CD4-positive, alpha-beta T cell (primary cell): Measurements from ENCODE around the gene MED31. TPM values are rescaled to one million over a fixed set of nuclear protein-coding genes. Genes with fewer than 3 reads are reported as not detected.
"Not testable (repeated sequence)": the region's sequence is repeated elsewhere in the genome, so short reads cannot be mapped to it uniquely, and the experiment has no call there.

ENCODE experiments used
- ATAC-seq: fragments of 200-7000 bp; cut with Tn5 transposase; one replicate; pipeline ENCODE4 v1.10.0; 2022; ENCODE audit warnings: mild to moderate bottlenecking; ENCODE audit not compliant: poor library complexity
- CTCF ChIA-PET: fragments of 350-600 bp; sonication (Branson Sonifier 250); formaldehyde crosslinking; loops from one replicate; lab custom pipeline; 2021; ENCODE audit warnings: antibody characterized with exemption, inconsistent platforms; lab: Charles Lee
- POLR2A ChIA-PET: fragments of 350-600 bp; sonication (Branson Sonifier 250); formaldehyde crosslinking; loops from one replicate; lab custom pipeline; 2021; ENCODE audit warnings: antibody characterized with exemption, inconsistent platforms; lab: Charles Lee
- DNase-seq, 14 experiments: peaks; one replicate each; pipeline ENCODE4 v3.0.0-alpha.2; 2013 to 2020; ENCODE audit warnings: mixed read lengths in 2 of 14
- H3K27ac ChIP-seq, 2 donors: one replicate each; pipeline versions ENCODE4 v1.5.1 to v1.7.0; 2013; ENCODE audit warnings: low read length in 2 of 2, low read depth in 1 of 2, mild to moderate bottlenecking in 1 of 2
- H3K27me3 ChIP-seq, 2 experiments: 1 replicate in 1 of 2; 2 replicates in 1 of 2; pipeline versions ENCODE4 v1.6.1 to v1.7.0; 2013; ENCODE audit warnings: low read length in 2 of 2, control low read depth in 1 of 2, mild to moderate bottlenecking in 1 of 2, moderate library complexity in 1 of 2; ENCODE audit not compliant: insufficient read depth in 2 of 2, control insufficient read depth in 1 of 2
- H3K36me3 ChIP-seq: one replicate; pipeline ENCODE4 v1.6.1; 2013; ENCODE audit warnings: low read length, control low read depth; ENCODE audit not compliant: insufficient read depth
- H3K4me1 ChIP-seq: one replicate; pipeline ENCODE4 v1.6.1; 2013; ENCODE audit warnings: low read length, control low read depth; ENCODE audit not compliant: insufficient read depth
- H3K4me3 ChIP-seq: one replicate; pipeline ENCODE4 v1.5.1; 2013; ENCODE audit warnings: mild to moderate bottlenecking, low read length, moderate library complexity
- H3K9me3 ChIP-seq, 2 experiments: 1 replicate in 1 of 2; 2 replicates in 1 of 2; pipeline versions ENCODE4 v1.6.1 to v1.7.0; 2013; ENCODE audit warnings: low read length in 2 of 2, mild to moderate bottlenecking in 2 of 2, control low read depth in 1 of 2, moderate library complexity in 1 of 2; ENCODE audit not compliant: control insufficient read depth in 1 of 2, insufficient read depth in 1 of 2
- H3K27ac Mint-ChIP-seq: one replicate; pipeline ENCODE4 v1.8.0; 2020; ENCODE audit warnings: mixed read lengths
- H3K27me3 Mint-ChIP-seq: one replicate; pipeline ENCODE4 v1.8.0; 2021; ENCODE audit warnings: mixed read lengths
- H3K36me3 Mint-ChIP-seq: one replicate; pipeline ENCODE4 v1.8.0; 2021; ENCODE audit warnings: low read depth, mixed read lengths
- H3K4me1 Mint-ChIP-seq: one replicate; pipeline ENCODE4 v1.8.0; 2021; ENCODE audit warnings: low read depth, mixed read lengths
- H3K4me3 Mint-ChIP-seq: one replicate; pipeline ENCODE4 v1.8.0; 2020; ENCODE audit warnings: mild to moderate bottlenecking, mixed read lengths
- H3K9me3 Mint-ChIP-seq: one replicate; pipeline ENCODE4 v1.8.0; 2020; ENCODE audit warnings: mixed read lengths
- CTCF ChIP-seq: fragments of 200-600 bp; IDR thresholded peaks from one replicate; pipeline ENCODE4 v1.8.0; 2022; ENCODE audit warnings: antibody characterized with exemption, mild to moderate bottlenecking
- intact Hi-C, 2 experiments: fragments of 100-400 bp; cut with DNase I in 1 of 2; cut with micrococcal nuclease in 1 of 2; formaldehyde crosslinking; loops; one replicate each; pipeline versions ENCODE4 v1.15.1 to v1.9.0; 2023 to 2025; cut with DNase I, micrococcal nuclease
- microRNA-seq: library from miRNA; unstranded; fragments of <30 nt; microRNA quantifications from one replicate; pipeline ENCODE4 v1.2.0, GENCODE V29; 2021; ENCODE audit warnings: borderline microRNAs expressed, borderline replicate concordance
- total RNA-seq, 174 experiments: library from RNA in 2 of 174; stranded (reverse) in 2 of 174; gene quantifications; one replicate each; pipeline ENCODE4 v1.2.3 and lab custom pipeline; 2021 to 2026

The MED31 gene
- total RNA-seq, 2 experiments from 2014 or later = 31.4 to 32.0 TPM

- no peak overlapping the region for H3K27ac ChIP-seq
- peaks cover 56% of the 10 kb centered on the region for H3K36me3 ChIP-seq
- Mint-ChIP-seq H3K4me1 (no peaks in the 10 kb centered on the region), H3K27me3 (no peaks in the 10 kb centered on the region), H3K36me3 (peaks cover 92% of the 10 kb centered on the region), H3K4me3 (no peak overlapping the region), H3K9me3 (no peaks in the 10 kb centered on the region), H3K27ac (no peak overlapping the region)
- no peak for ATAC-seq
- no peak for DNase-seq
- ChIA-PET POLR2A (no interaction called here), CTCF (no interaction called here)
- no peak overlapping the region for H3K4me3 ChIP-seq
- intact Hi-C loops = no loop called here
- H3K9me3 ChIP-seq = no peaks in the 10 kb centered on the region
- H3K4me1 ChIP-seq = no peaks in the 10 kb centered on the region
- no peaks in the 10 kb centered on the region for H3K27me3 ChIP-seq
- TF ChIP-seq CTCF = no peak
Observed at GRCh38 chr17:6596081-6596480, 55.3 kb downstream of the MED31 start.

GRCh38 chr17:6593371-6593770 lies 58.0 kb downstream of the MED31 start:
- H3K9me3 ChIP-seq, DNase-seq, H3K27ac Mint-ChIP-seq, H3K4me3 Mint-ChIP-seq, H3K27me3 Mint-ChIP-seq, POLR2A ChIA-PET, H3K9me3 Mint-ChIP-seq, intact Hi-C loops, ATAC-seq, CTCF ChIA-PET, H3K4me3 ChIP-seq, H3K4me1 ChIP-seq, H3K4me1 Mint-ChIP-seq, H3K27me3 ChIP-seq, H3K27ac ChIP-seq: not testable (repeated sequence)
- peaks cover 61% of the 10 kb centered on the region for H3K36me3 ChIP-seq
- peaks cover 93% of the 10 kb centered on the region for H3K36me3 Mint-ChIP-seq

Small RNAs within 50 kb of the gene (microRNA-seq; reads per million reads assigned to microRNA genes)
- not detected for gene MIR4520-1
- not detected for gene MIR4520-2

Other genes with a start within 250 kb of the MED31 start
- gene AIPL1, start 216.5 kb downstream of the MED31 start, total RNA-seq = not detected
- not detected for gene PIMREG, start 207.2 kb downstream of the MED31 start, total RNA-seq
- gene PITPNM3, start 95.0 kb downstream of the MED31 start, total RNA-seq = under 1 TPM; 0.34 to 0.41 TPM
- gene KIAA0753, start 10.9 kb downstream of the MED31 start, total RNA-seq = 10 to 100 TPM in 1 of 2 experiments, 1 to 10 TPM in 1; 8.9 to 11.7 TPM
- gene TXNDC17, start 10.5 kb downstream of the MED31 start, total RNA-seq = 10 to 100 TPM; 13.2 to 17.7 TPM
- gene C17orf100, start 157 bp upstream of the MED31 start, total RNA-seq = under 1 TPM; 0.69 to 0.70 TPM
- gene SLC13A5, start 61.8 kb upstream of the MED31 start, total RNA-seq = not detected
- 10 to 100 TPM; 24.9 to 26.2 TPM for gene XAF1, start 104.4 kb upstream of the MED31 start, total RNA-seq
- under 1 TPM; 0.36 to 0.71 TPM for gene FBXO39, start 124.6 kb upstream of the MED31 start, total RNA-seq
- gene TEKT1, start 180.1 kb upstream of the MED31 start, total RNA-seq = not detected